Thyroid gland (tissue), 4 donors: ENCODE results near the gene CFAP157.

Experiments used
- POLR2A ChIP-seq, 2 donors: fragments of 450-650 bp; IDR thresholded peaks; one replicate each; pipeline ENCODE4 v1.6.1; 2017; ENCODE audit warnings: antibody characterized with exemption in 2 of 2, mild to moderate bottlenecking in 2 of 2, moderate library complexity in 1 of 2
- TF ChIP-seq, protein P1 (sequence below), 6 experiments: fragments of 200-600 bp in 3 of 6; fragments of 450-650 bp in 3 of 6; sonication (generic) in 3 of 6; IDR thresholded peaks; one replicate each; pipeline ENCODE4 v1.5.1; 2016 to 2019; ENCODE audit warnings: antibody characterized with exemption in 6 of 6, mild to moderate bottlenecking in 2 of 6, inconsistent platforms in 1 of 6, moderate library complexity in 1 of 6

DNA sequence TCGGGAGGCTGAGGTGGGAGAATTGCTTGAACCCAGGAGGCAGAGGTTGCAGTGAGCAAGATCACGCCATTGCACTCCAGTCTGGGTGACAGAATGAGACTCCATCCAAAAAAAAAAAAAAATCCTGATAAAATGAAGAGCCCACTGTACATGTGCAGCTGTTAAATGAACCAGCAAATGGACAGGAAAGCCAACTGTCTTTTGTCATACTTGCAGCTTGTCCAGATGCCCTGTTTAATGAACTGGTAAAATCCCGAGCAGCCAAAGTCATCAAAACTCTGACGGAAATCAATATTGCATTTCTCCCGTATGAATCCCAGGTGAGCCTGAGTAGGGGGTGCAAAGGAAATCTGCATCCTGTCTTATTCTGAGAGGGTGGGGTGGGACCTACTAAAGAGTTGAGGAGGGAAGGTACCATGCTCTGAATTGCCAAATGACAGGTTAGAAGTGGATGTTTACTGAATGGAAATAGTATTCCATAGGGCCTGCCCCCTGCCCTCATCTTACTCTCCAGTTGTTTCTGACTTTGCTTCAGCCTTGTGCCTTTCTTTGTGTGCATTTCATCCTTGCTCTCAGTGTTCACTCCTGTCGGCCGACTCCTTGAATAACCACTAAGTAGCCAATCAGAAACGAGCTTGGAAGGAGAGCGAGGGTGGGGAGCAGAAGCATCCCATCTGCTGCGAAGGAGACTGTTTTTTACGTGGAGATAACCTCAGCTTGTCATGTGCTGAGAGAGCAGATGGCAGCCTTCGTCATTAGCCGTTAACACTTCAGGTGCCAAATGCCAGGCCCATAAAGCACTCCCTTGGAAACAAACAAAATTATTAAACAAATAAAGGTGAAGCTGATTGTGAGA, 45.7 kb upstream of the CFAP157 start:
- TF ChIP-seq, protein P1, sequence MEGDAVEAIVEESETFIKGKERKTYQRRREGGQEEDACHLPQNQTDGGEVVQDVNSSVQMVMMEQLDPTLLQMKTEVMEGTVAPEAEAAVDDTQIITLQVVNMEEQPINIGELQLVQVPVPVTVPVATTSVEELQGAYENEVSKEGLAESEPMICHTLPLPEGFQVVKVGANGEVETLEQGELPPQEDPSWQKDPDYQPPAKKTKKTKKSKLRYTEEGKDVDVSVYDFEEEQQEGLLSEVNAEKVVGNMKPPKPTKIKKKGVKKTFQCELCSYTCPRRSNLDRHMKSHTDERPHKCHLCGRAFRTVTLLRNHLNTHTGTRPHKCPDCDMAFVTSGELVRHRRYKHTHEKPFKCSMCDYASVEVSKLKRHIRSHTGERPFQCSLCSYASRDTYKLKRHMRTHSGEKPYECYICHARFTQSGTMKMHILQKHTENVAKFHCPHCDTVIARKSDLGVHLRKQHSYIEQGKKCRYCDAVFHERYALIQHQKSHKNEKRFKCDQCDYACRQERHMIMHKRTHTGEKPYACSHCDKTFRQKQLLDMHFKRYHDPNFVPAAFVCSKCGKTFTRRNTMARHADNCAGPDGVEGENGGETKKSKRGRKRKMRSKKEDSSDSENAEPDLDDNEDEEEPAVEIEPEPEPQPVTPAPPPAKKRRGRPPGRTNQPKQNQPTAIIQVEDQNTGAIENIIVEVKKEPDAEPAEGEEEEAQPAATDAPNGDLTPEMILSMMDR (IDR thresholded peaks at IDR 0.05) = no peak
- TF ChIP-seq POLR2A (IDR thresholded peaks at IDR 0.05) = no peak
